Lower lobe of right lung (tissue), 2 donors: ENCODE measurements around the gene MINK1. TPM values are rescaled to one million over a fixed set of nuclear protein-coding genes. Genes with fewer than 3 reads are reported as not detected.

Source experiments
- ATAC-seq, 2 donors: fragments of 200-7000 bp; cut with Tn5 transposase; one replicate each; pipeline ENCODE4 v1.9.1; 2020 to 2022; ENCODE audit warnings: mild to moderate bottlenecking in 2 of 2, moderate library complexity in 2 of 2
- DNase-seq: peaks from one replicate; pipeline ENCODE4 v3.0.0-alpha.2; 2020
- H3K27ac ChIP-seq: fragments of 200-600 bp; one replicate; pipeline ENCODE4 v1.8.0; 2022
- H3K27me3 ChIP-seq: fragments of 200-600 bp; one replicate; pipeline ENCODE4 v1.8.0; 2022; ENCODE audit warnings: low read depth
- H3K36me3 ChIP-seq: fragments of 200-600 bp; one replicate; pipeline ENCODE4 v1.8.0; 2022; ENCODE audit warnings: mild to moderate bottlenecking
- H3K4me1 ChIP-seq: fragments of 200-600 bp; one replicate; pipeline ENCODE4 v1.8.0; 2022
- H3K4me3 ChIP-seq: fragments of 200-600 bp; one replicate; pipeline ENCODE4 v1.8.0; 2022; ENCODE audit warnings: mild to moderate bottlenecking
- H3K9me3 ChIP-seq: fragments of 200-600 bp; one replicate; pipeline ENCODE4 v1.8.0; 2022
- intact Hi-C: fragments of 100-400 bp; cut with DNase I; formaldehyde crosslinking; loops from one replicate; pipeline ENCODE4 v1.11.0; 2022
- total RNA-seq: library from RNA; stranded (reverse); fragmentation: NEBNext Ultra II Directional; extraction: Animal tissue kit (Norgen Biotek cat#: 25700); gene quantifications from one replicate; pipeline ENCODE4 v1.2.1, GENCODE V29; 2021
- TF ChIP-seq, protein P1 (sequence below): fragments of 200-600 bp; IDR thresholded peaks from one replicate; pipeline ENCODE4 v1.8.0; 2022; ENCODE audit warnings: antibody characterized with exemption, mild to moderate bottlenecking
- donor health status: DM: no; HTN: yes; CAD: no; lungs with severe emphysema.

Gene MINK1
- total RNA-seq, 1 donor from 2014 or later = 155 TPM

DNA sequence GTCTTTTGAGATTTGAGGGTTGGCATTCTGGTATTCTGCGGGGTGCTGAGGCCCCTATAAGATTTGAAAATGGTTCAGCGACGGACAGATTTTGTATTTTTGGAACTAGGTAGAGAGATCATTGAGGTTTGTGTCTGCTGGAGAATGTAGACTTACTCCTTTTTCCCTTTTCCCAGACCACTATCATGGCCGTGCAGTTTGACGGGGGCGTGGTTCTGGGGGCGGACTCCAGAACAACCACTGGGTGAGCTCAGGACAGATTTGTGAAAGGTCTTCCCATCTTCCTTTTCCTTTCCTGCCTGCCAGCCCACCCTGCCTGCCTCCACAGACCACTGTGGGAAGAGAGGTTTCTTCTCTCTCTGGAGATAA lies 36.6 kb upstream of the MINK1 start:
- H3K36me3 ChIP-seq = peaks cover 23% of the 10 kb centered on the region
- no peak for DNase-seq
- no peaks in the 10 kb centered on the region for H3K9me3 ChIP-seq
- H3K4me3 ChIP-seq = peak overlapping the region; percentile 83
- H3K27ac ChIP-seq = peak overlapping the region; percentile 77
- TF ChIP-seq, protein P1, sequence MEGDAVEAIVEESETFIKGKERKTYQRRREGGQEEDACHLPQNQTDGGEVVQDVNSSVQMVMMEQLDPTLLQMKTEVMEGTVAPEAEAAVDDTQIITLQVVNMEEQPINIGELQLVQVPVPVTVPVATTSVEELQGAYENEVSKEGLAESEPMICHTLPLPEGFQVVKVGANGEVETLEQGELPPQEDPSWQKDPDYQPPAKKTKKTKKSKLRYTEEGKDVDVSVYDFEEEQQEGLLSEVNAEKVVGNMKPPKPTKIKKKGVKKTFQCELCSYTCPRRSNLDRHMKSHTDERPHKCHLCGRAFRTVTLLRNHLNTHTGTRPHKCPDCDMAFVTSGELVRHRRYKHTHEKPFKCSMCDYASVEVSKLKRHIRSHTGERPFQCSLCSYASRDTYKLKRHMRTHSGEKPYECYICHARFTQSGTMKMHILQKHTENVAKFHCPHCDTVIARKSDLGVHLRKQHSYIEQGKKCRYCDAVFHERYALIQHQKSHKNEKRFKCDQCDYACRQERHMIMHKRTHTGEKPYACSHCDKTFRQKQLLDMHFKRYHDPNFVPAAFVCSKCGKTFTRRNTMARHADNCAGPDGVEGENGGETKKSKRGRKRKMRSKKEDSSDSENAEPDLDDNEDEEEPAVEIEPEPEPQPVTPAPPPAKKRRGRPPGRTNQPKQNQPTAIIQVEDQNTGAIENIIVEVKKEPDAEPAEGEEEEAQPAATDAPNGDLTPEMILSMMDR = no peak
- peak; percentile 38 to 68 for ATAC-seq
- no peaks in the 10 kb centered on the region for H3K27me3 ChIP-seq
- intact Hi-C loops = no loop called here
- H3K4me1 ChIP-seq = peaks cover 7% of the 10 kb centered on the region

GRCh38 chr17:4800462-4801196 lies 32.5 kb upstream of the MINK1 start:
- H3K4me3 ChIP-seq = no peak overlapping the region
- ATAC-seq (no peak), DNase-seq (no peak)
- H3K27ac ChIP-seq = no peak overlapping the region
- no peaks in the 10 kb centered on the region for H3K9me3 ChIP-seq
- TF ChIP-seq, protein P1 = no peak
- intact Hi-C loops = no loop called here
- peaks cover 7% of the 10 kb centered on the region for H3K4me1 ChIP-seq
- H3K27me3 ChIP-seq = no peaks in the 10 kb centered on the region
- peaks cover 23% of the 10 kb centered on the region for H3K36me3 ChIP-seq

DNA sequence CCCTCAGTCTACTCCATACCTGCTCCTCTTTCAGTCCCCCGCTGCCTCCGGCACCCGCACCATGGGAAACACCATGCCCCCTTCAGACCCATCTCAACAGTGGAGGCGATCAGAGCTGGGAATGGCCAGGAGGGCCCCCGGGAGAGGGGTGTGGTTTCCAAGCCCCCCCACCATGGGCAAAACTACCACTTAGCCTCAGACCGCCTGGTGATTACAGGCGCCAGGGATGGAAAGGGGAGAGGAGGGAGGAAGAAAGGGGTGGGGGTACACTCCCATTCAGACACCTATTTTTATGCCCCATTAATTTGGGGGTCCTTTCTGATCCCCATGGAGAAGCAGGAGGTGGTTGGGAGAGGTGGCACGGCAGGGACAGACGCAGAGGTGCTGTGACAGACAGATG lies 30.9 kb upstream of the MINK1 start, which contains the start of gene C17orf114:
Gene C17orf114, minus strand, starts transcription at position 101 of the 400 bp plus-strand sequence.
- Histone ChIP-seq H3K9me3 (no peaks in the 10 kb centered on the region), H3K36me3 (peaks cover 21% of the 10 kb centered on the region), H3K4me3 (no peak within 1 kb of the TSS), H3K4me1 (peaks cover 8% of the 10 kb centered on the region), H3K27ac (no peak within 1 kb of the TSS), H3K27me3 (no peaks in the 10 kb centered on the region)
- ATAC-seq (no peak), DNase-seq (no peak)
- TF ChIP-seq, protein P1 = no peak
- intact Hi-C loops = no loop called here

- DNase-seq (no peak), ATAC-seq (no peak)
- H3K27me3 ChIP-seq = no peaks in the 10 kb centered on the region
Measured at GRCh38 chr17:4806456-4806776, 26.7 kb upstream of the MINK1 start.

GRCh38 chr17:4806777-4807604 lies 26.1 kb upstream of the MINK1 start, which contains the start of gene PLD2:
TSS of gene PLD2 (plus strand) at chr17:4807152. CDS start at chr17:4807773, 621 bp downstream.
- Histone ChIP-seq H3K36me3 (peaks cover 27% of the 10 kb centered on the region), H3K4me1 (peaks cover 18% of the 10 kb centered on the region), H3K27ac (peak within 1 kb of the TSS; percentile 79), H3K27me3 (no peaks in the 10 kb centered on the region), H3K4me3 (peak within 1 kb of the TSS; percentile 89), H3K9me3 (no peaks in the 10 kb centered on the region)
- TF ChIP-seq, protein P1 = no peak
- intact Hi-C loops = no loop called here
- ATAC-seq = peak; percentile 99 to 100
- DNase-seq = peak; percentile 93

More at GRCh38 chr17:4806456-4806776, 26.7 kb upstream of the MINK1 start:
- no peak overlapping the region for H3K27ac ChIP-seq
- peaks cover 23% of the 10 kb centered on the region for H3K36me3 ChIP-seq
- TF ChIP-seq, protein P1 = no peak
- peaks cover 18% of the 10 kb centered on the region for H3K4me1 ChIP-seq
- H3K9me3 ChIP-seq = no peaks in the 10 kb centered on the region
- intact Hi-C loops = no loop called here
- peak overlapping the region; percentile 89 for H3K4me3 ChIP-seq
